Upper lobe of right lung (tissue), 1 donor: ENCODE data around the gene SSR4. TPM values are rescaled to one million over a fixed set of nuclear protein-coding genes. Genes with fewer than 3 reads are reported as not detected.

Source experiments
- ATAC-seq: fragments of 200-7000 bp; cut with Tn5 transposase; one replicate; pipeline ENCODE4 v1.9.1; 2020; ENCODE audit warnings: mild to moderate bottlenecking, moderate library complexity
- DNase-seq: peaks from one replicate; pipeline ENCODE4 v3.0.0-alpha.2; 2020
- H3K27ac ChIP-seq: fragments of 200-600 bp; one replicate; pipeline ENCODE4 v1.8.0; 2022
- H3K27me3 ChIP-seq: fragments of 200-600 bp; one replicate; pipeline ENCODE4 v1.8.0; 2022; ENCODE audit warnings: mild to moderate bottlenecking
- H3K36me3 ChIP-seq: fragments of 200-600 bp; one replicate; pipeline ENCODE4 v1.8.0; 2022
- H3K4me1 ChIP-seq: fragments of 200-600 bp; one replicate; pipeline ENCODE4 v1.8.0; 2022
- H3K4me3 ChIP-seq: fragments of 200-600 bp; one replicate; pipeline ENCODE4 v1.8.0; 2022; ENCODE audit warnings: mild to moderate bottlenecking
- H3K9me3 ChIP-seq: fragments of 200-600 bp; one replicate; pipeline ENCODE4 v1.8.0; 2022
- CTCF ChIP-seq: fragments of 200-600 bp; IDR thresholded peaks from one replicate; pipeline ENCODE4 v1.8.0; 2022; ENCODE audit warnings: antibody characterized with exemption
- intact Hi-C: fragments of 100-400 bp; cut with DNase I; formaldehyde crosslinking; loops from one replicate; pipeline ENCODE4 v1.11.0; 2022
- total RNA-seq: library from RNA; stranded (reverse); fragmentation: NEBNext Ultra II Directional; extraction: Animal tissue kit (Norgen Biotek cat#: 25700); gene quantifications from one replicate; pipeline ENCODE4 v1.2.1, GENCODE V29; 2021
- donor health status: DM: no; HTN: yes; CAD: no; lungs with severe emphysema.

SSR4 gene
- total RNA-seq, 1 donor from 2014 or later, result 204 TPM

- Histone ChIP-seq H3K27me3 (no peaks in the 10 kb centered on the region), H3K4me3 (no peak overlapping the region), H3K27ac (no peak overlapping the region), H3K4me1 (no peaks in the 10 kb centered on the region), H3K9me3 (no peaks in the 10 kb centered on the region), H3K36me3 (no peaks in the 10 kb centered on the region)
- intact Hi-C loops, result no loop called here
- no peak for DNase-seq
- no peak for TF ChIP-seq CTCF
- ATAC-seq, result no peak
These were observed 30.6 kb downstream of the SSR4 start for GRCh38 chrX:153825042-153825441.

- no peak for ATAC-seq
These were observed 32.5 kb downstream of the SSR4 start for GRCh38 chrX:153827016-153827415.

GRCh38 chrX:153827903-153828302, 33.4 kb downstream of the SSR4 start:
- Histone ChIP-seq H3K4me3 (no peak overlapping the region), H3K9me3 (no peaks in the 10 kb centered on the region), H3K4me1 (no peaks in the 10 kb centered on the region), H3K36me3 (no peaks in the 10 kb centered on the region), H3K27me3 (no peaks in the 10 kb centered on the region), H3K27ac (no peak overlapping the region)
- intact Hi-C loops, result no loop called here
- TF ChIP-seq CTCF, result no peak
- ATAC-seq, result no peak
- no peak for DNase-seq

More at GRCh38 chrX:153827016-153827415, 32.5 kb downstream of the SSR4 start:
- no peaks in the 10 kb centered on the region for H3K9me3 ChIP-seq
- intact Hi-C loops, result no loop called here
- no peak for DNase-seq
- H3K27me3 ChIP-seq, result no peaks in the 10 kb centered on the region
- no peak overlapping the region for H3K27ac ChIP-seq
- no peaks in the 10 kb centered on the region for H3K36me3 ChIP-seq
- no peak for TF ChIP-seq CTCF
- H3K4me3 ChIP-seq, result no peak overlapping the region
- no peaks in the 10 kb centered on the region for H3K4me1 ChIP-seq

GRCh38 chrX:153828308-153828707, 33.8 kb downstream of the SSR4 start:
- no peak for ATAC-seq
- Histone ChIP-seq H3K9me3 (no peaks in the 10 kb centered on the region), H3K27me3 (no peaks in the 10 kb centered on the region), H3K4me1 (no peaks in the 10 kb centered on the region), H3K36me3 (no peaks in the 10 kb centered on the region), H3K27ac (no peak overlapping the region), H3K4me3 (peak overlapping the region; percentile 36)
- intact Hi-C loops, result no loop called here
- no peak for TF ChIP-seq CTCF
- no peak for DNase-seq

GRCh38 chrX:153828723-153829548, 34.5 kb downstream of the SSR4 start:
- H3K27me3 ChIP-seq, result no peaks in the 10 kb centered on the region
- H3K36me3 ChIP-seq, result no peaks in the 10 kb centered on the region
- peak overlapping the region; percentile 36 for H3K4me3 ChIP-seq

More at GRCh38 chrX:153828723-153829548, 34.5 kb downstream of the SSR4 start:
- DNase-seq, result no peak
- no peak for ATAC-seq
- Histone ChIP-seq H3K9me3 (no peaks in the 10 kb centered on the region), H3K4me1 (no peaks in the 10 kb centered on the region), H3K27ac (no peak overlapping the region)
- TF ChIP-seq CTCF, result no peak
- intact Hi-C loops, result no loop called here
